ENCODE results near the gene PIGQ. TPM values are rescaled to one million over a fixed set of nuclear protein-coding genes. Genes with fewer than 3 reads are reported as not detected.

The PIGQ gene
- total and polyA plus RNA-seq, 2 of the 13 experiments (the other 11 are each of a cell fraction or from before 2014, with no cell fraction given): 7.7 to 19.7 TPM

GRCh38 chr16:527015-527903 is 42.5 kb upstream of the PIGQ start, which contains the start of gene CAPN15 (continued):
- peak; percentile 64; the same call in 1 of the 2 replicates for TF ChIP-seq CREB1 (IDR thresholded peaks at IDR 0.05)
- peak; percentile 69; the same call in 1 of the 2 replicates for TF ChIP-seq CREB1 (CRISPR knock-in tag; IDR thresholded peaks at IDR 0.05)
- peak; percentile 94 for TF ChIP-seq AGO2 (optimal IDR thresholded peaks at IDR 0.05; ENCODE audit: low read depth, low read length)
- TF ChIP-seq ZFP41 (CRISPR knock-in tag; IDR thresholded peaks at IDR 0.05; ENCODE audit: borderline replicate concordance): no peak
- no peak for TF ChIP-seq ZNF713 (CRISPR knock-in tag; IDR thresholded peaks at IDR 0.05)
- TF ChIP-seq ONECUT2 (CRISPR knock-in tag; IDR thresholded peaks at IDR 0.05): no peak
- no peak; the same call in 1 of the 2 replicates for TF ChIP-seq KDM3A (CRISPR knock-in tag; IDR thresholded peaks at IDR 0.05; ENCODE audit: low read depth)
- TF ChIP-seq POGK (CRISPR knock-in tag; conservative IDR thresholded peaks at IDR 0.05): no peak
- TF ChIP-seq ZNF354B (CRISPR knock-in tag; IDR thresholded peaks at IDR 0.05): no peak
- TF ChIP-seq NR2F2 (IDR thresholded peaks at IDR 0.05; ENCODE audit: borderline replicate concordance, low read depth): no peak; the same call in 1 of the 2 replicates
- TF ChIP-seq ZNF468 (CRISPR knock-in tag; IDR thresholded peaks at IDR 0.05): no peak
- peak; percentile 34; the same call in 1 of the 2 replicates for TF ChIP-seq ZNF121 (CRISPR knock-in tag; IDR thresholded peaks at IDR 0.05)
- no peak for TF ChIP-seq SIX1 (CRISPR knock-in tag; IDR thresholded peaks at IDR 0.05; ENCODE audit: borderline replicate concordance)
- TF ChIP-seq ZSCAN29 (CRISPR knock-in tag; conservative IDR thresholded peaks at IDR 0.05): peak; percentile 66; the same call in 1 of the 2 replicates
- TF ChIP-seq REST (IDR thresholded peaks at IDR 0.05; ENCODE audit: borderline replicate concordance in 1 of 2, low read depth in 1 of 2, low read length in 2 of 2): no peak
- TF ChIP-seq SRY (CRISPR knock-in tag; IDR thresholded peaks at IDR 0.05): 0 out of 2 replicates have a peak, but pooled peaks have one; percentile 82
- TF ChIP-seq ZNF781 (CRISPR knock-in tag; IDR thresholded peaks at IDR 0.05; ENCODE audit: borderline replicate concordance, not compliant biosample characterization): peak; percentile 22
- peak in 1 of 2 experiments; percentile 42; a peak in 1 of 4 replicates for TF ChIP-seq KLF16 (CRISPR knock-in tag; IDR thresholded peaks at IDR 0.05)
- TF ChIP-seq BORCS8-MEF2B (CRISPR knock-in tag; IDR thresholded peaks at IDR 0.05): no peak
- peak; percentile 20; the same call in 1 of the 2 replicates for TF ChIP-seq TFDP1 (CRISPR knock-in tag; IDR thresholded peaks at IDR 0.05; ENCODE audit: borderline replicate concordance)
- TF ChIP-seq PAWR (CRISPR knock-in tag; IDR thresholded peaks at IDR 0.05; ENCODE audit: borderline replicate concordance): no peak
- TF ChIP-seq PHF5A (CRISPR knock-in tag; IDR thresholded peaks at IDR 0.05; ENCODE audit: low read depth, unreplicated experiment): no peak
- peak; percentile 92; the same call in 1 of the 2 replicates for TF ChIP-seq KDM5B (CRISPR knock-in tag; IDR thresholded peaks at IDR 0.05; ENCODE audit: borderline replicate concordance)

All from HepG2 (cell line).